HG02885 (cell line): ENCODE results near the gene ZNF57.
"Not testable (repeated sequence)": the region's sequence is repeated elsewhere in the genome, so short reads cannot be mapped to it uniquely, and the experiment has no call there.

ENCODE experiments used
- ATAC-seq: cut with Tn5 transposase; IDR thresholded peaks from one replicate; pipeline ENCODE4 v1.9.1; 2021; ENCODE audit warnings: mild to moderate bottlenecking; ENCODE audit not compliant: unreplicated experiment, poor library complexity

The ZNF57 gene

GRCh38 chr19:2900296-2901252 is at the start of gene ZNF57:
Gene ZNF57 (plus strand): TSS chr19:2900928. CDS start chr19:2901046, 118 bp downstream.
- ATAC-seq = peak; percentile 95

GRCh38 chr19:2852598-2852997 is 48.1 kb upstream of the ZNF57 start:
- no peak for ATAC-seq

DNA sequence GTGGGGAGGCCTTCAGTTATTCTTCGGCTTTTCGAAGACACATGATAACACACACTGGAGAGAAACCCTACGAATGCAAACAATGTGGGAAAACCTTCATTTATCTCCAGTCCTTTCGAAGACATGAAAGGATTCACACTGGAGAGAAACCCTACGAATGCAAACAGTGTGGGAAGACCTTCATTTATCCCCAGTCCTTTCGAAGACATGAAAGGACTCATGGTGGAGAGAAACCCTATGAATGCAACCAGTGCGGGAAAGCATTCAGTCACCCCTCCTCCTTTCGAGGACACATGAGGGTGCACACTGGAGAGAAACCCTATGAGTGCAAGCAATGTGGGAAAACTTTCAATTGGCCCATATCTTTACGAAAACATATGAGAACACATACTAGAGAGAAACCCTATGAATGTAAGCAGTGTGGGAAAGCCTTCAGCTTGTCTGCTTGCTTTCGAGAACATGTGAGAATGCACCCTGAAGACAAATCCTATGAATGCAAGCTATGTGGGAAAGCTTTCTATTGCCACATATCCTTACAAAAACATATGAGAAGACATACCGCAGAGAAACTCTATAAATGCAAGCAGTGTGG is 47.6 kb upstream of the ZNF57 start:
- no peak for ATAC-seq

- no peak for ATAC-seq
Observed at GRCh38 chr19:2854849-2855248, 45.9 kb upstream of the ZNF57 start.

GRCh38 chr19:2856457-2857050 is 44.2 kb upstream of the ZNF57 start:
- ATAC-seq = no peak

GRCh38 chr19:2858864-2859263 is 41.9 kb upstream of the ZNF57 start:
- ATAC-seq = no peak

- ATAC-seq = no peak
Observed at GRCh38 chr19:2863816-2864215, 36.9 kb upstream of the ZNF57 start.

- no peak for ATAC-seq
Observed at GRCh38 chr19:2865334-2866100, 35.2 kb upstream of the ZNF57 start.

DNA sequence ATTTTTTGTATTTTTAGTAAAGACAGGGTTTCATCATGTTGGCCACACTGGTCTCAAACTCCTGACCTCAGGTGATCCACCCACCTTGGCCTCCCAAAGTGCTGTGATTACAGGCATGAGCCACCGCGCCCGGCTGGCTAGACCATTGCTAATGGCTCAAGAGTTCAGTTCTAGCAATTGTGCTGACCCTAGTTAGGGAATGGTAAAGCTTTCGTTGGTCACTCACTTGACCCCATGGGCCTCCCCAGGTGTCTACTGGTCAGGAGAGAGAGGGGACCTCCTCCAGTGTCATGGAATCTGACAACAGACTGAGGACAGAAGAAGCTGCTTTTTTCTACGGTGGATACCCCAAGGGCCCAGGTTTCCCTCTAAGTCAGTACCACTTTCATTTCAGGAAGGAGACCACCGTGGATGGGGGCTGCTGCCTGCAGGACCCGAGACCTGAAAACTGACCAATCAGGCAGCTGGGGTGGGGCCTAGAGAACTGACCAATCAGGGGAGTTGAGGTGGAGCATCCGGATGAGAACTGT is 34.2 kb upstream of the ZNF57 start:
- no peak for ATAC-seq

DNA sequence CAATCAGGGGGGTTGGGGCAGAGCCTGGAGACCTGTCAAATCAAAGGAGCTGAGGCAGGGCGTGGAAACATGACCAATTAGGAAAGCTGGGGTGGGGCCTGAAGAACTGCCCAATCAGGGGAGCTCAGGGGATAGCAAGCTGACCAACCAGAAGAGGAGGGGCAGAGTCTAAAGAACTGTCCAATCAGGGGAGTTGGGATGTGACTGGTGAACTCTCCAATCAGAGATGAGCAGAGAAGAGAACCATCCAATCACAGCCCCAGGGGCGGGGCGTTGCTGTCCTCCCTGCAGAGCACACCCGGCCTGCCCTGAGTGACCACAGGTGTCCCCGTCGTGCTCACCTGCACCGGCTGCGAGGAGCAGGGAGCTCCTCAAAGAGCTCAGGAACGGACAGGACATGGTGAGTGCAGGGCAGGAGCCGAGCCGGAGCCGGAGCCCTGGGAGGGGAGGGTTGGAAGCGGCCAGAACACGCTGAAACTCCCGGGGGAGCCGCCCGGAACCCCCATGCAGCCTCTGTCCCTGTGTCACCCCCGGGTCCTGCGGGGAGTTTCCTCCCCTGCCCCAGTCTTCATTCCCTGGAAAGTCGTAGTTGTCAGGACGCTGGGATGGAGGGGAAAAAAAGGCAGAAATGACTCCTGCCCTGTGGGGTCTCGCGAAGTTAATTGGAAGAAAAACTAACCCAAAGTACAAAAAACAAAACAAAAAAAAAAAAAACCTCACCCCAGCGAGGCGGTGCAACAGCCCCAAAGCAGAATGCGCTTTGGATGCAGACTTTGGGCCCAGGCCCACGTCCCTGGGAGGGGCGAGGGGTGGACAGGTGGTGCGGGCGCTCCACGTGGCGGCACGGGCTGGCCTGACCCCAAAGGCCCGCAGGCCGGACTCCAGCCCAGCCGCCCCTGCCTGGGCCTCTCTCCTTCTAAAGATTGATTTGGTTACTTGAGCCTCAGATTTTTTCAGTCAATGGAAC is 33.4 kb upstream of the ZNF57 start, which contains the start of gene ZNF556:
Gene ZNF556, plus strand, starts transcription at position 311 of the 967 bp plus-strand sequence. Its CDS starts 87 bp downstream, at position 398.
- no peak for ATAC-seq

- ATAC-seq = no peak
Observed at GRCh38 chr19:2869618-2870017, 31.1 kb upstream of the ZNF57 start.

GRCh38 chr19:2872175-2872574 is 28.6 kb upstream of the ZNF57 start:
- not testable (repeated sequence) for ATAC-seq

- ATAC-seq = no peak
Observed at GRCh38 chr19:2877398-2878331, 23.1 kb upstream of the ZNF57 start.

GRCh38 chr19:2883686-2884439 is 16.9 kb upstream of the ZNF57 start:
- ATAC-seq = no peak

DNA sequence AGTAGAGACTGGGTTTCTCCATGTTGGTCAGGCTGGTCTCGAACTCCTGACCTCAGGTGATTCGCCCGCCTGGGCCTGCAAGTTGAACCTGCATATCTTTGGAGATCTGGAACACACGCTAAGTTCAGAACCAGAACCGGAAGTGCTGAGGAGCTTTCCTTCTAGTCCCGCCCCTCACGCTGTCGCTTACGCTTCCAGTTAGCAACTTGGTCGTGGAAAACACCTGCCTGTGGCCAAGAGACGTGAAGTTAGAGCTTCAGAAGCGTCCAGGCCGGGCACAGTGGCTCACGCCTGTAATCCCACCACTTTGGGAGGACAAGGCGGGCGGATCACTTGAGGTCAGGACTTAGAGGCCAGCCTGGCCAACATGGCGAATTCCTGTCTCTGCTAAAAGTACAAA is 15.0 kb upstream of the ZNF57 start:
- ATAC-seq = no peak

DNA sequence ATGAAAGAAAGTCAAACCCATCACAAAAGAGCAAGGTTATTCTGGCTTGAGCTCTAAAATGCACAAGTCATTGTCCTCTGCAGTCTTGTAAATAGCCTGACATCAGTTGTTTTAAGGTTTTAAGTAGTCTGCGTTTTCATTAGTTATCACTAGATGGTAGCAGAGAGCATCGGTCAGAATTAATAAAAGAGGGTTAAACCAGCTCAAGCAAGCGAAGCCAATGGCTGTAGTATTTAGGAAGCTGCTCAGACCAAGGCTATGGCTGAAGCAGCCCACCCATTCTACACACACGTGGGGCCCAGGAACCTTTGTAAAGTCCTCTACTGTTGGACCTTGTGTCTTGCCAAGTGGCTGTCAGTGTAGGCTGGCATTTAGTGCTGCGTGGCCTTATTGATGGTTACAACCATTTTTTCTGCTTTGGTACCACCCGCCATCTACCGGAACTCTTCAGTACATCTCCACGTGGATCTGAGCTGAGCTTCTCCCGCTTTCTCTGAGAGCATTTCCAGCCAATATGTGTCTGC is 13.3 kb upstream of the ZNF57 start:
- ATAC-seq = no peak

DNA sequence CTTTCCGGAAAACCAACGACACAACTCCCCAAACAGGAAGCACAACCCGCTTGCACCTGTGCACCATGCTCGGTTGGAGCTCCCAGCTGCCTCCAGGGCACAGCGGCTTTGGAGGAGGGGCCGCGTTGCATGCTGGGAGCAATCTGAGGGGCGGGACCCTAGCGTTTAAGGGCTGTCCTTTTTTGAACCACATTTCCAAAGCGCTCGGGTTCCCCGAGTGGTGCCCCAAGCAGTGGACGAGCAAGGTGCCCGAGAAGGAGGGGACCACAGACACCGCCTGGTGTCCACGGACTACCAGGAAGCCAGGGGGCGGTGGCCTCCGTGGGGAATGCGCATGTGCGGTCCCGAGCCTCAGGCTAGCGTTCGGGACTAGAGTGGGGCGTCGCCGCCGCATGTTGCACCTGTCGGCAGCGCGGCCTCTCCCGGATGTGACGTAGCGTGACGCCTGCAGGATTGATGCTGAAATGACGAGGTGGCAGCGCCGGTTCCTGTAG is 11.9 kb upstream of the ZNF57 start:
- ATAC-seq = no peak
